H9 (cell line): ENCODE results near the gene KRT74. TPM values are rescaled to one million over a fixed set of nuclear protein-coding genes. Genes with fewer than 3 reads are reported as not detected.

ENCODE experiments used
- DNase-seq: peaks from one replicate; pipeline ENCODE4 v3.0.0-alpha.2; 2017
- H2AFZ ChIP-seq: one replicate; pipeline ENCODE4 v1.6.1; 2013; ENCODE audit warnings: mild to moderate bottlenecking, low read length, control low read depth, moderate library complexity
- H2AK5ac ChIP-seq: 2 replicates; pipeline ENCODE4 v1.6.1; 2013; ENCODE audit warnings: low read length, control low read depth, mixed read lengths; ENCODE audit not compliant: insufficient read length
- H2BK120ac ChIP-seq: one replicate; pipeline ENCODE4 v1.6.1; 2013; ENCODE audit warnings: low read depth, mild to moderate bottlenecking, low read length, control low read depth, inconsistent platforms; ENCODE audit not compliant: poor library complexity, severe bottlenecking
- H2BK12ac ChIP-seq: 2 replicates; pipeline ENCODE4 v1.6.1; 2013; ENCODE audit warnings: low read length, control low read depth, mixed read lengths, low read depth; ENCODE audit not compliant: insufficient read length
- H2BK15ac ChIP-seq: 2 replicates; pipeline ENCODE4 v1.6.1; 2013; ENCODE audit warnings: low read depth, low read length, control low read depth
- H2BK20ac ChIP-seq: one replicate; pipeline ENCODE4 v1.6.1; 2013; ENCODE audit warnings: low read depth, mild to moderate bottlenecking, low read length, control low read depth, inconsistent platforms; ENCODE audit not compliant: poor library complexity, severe bottlenecking
- H2BK5ac ChIP-seq: 2 replicates; pipeline ENCODE4 v1.6.1; 2013; ENCODE audit warnings: low read length, control low read depth, mixed read lengths; ENCODE audit not compliant: insufficient read length
- H3K14ac ChIP-seq: 2 replicates; pipeline ENCODE4 v1.6.1; 2013; ENCODE audit warnings: low read length, control low read depth; ENCODE audit not compliant: insufficient read depth
- H3K18ac ChIP-seq: 2 replicates; pipeline ENCODE4 v1.6.1; 2013; ENCODE audit warnings: low read depth, mild to moderate bottlenecking, mixed read lengths, low read length, control low read depth; ENCODE audit not compliant: insufficient read length
- H3K23ac ChIP-seq: 2 replicates; pipeline ENCODE4 v1.6.1; 2013; ENCODE audit warnings: low read length, control low read depth, mixed read lengths, low read depth; ENCODE audit not compliant: insufficient read length
- H3K23me2 ChIP-seq: 2 replicates; pipeline ENCODE4 v1.6.1; 2013; ENCODE audit warnings: low read depth, mild to moderate bottlenecking, mixed read lengths, low read length, control low read depth; ENCODE audit not compliant: insufficient read length, poor library complexity, severe bottlenecking
- H3K27ac ChIP-seq: 2 replicates; pipeline ENCODE4 v1.5.1; 2013; ENCODE audit warnings: low read length, control low read depth, mixed read lengths, low read depth; ENCODE audit not compliant: insufficient read length
- H3K27me3 ChIP-seq: 2 replicates; pipeline ENCODE4 v1.6.1; 2013; ENCODE audit warnings: low read length, control low read depth, inconsistent platforms; ENCODE audit not compliant: insufficient read depth
- H3K4ac ChIP-seq: 2 replicates; pipeline ENCODE4 v1.6.1; 2013; ENCODE audit warnings: low read depth, mild to moderate bottlenecking, control low read depth, inconsistent platforms, low read length, moderate library complexity
- H3K4me1 ChIP-seq: 2 replicates; pipeline ENCODE4 v1.6.1; 2013; ENCODE audit warnings: low read length, control low read depth, inconsistent platforms; ENCODE audit not compliant: insufficient read depth
- H3K4me2 ChIP-seq: 2 replicates; pipeline ENCODE4 v1.6.1; 2013; ENCODE audit warnings: low read length, control low read depth, mixed read lengths; ENCODE audit not compliant: insufficient read length, insufficient read depth
- H3K56ac ChIP-seq: 2 replicates; pipeline ENCODE4 v1.6.1; 2013; ENCODE audit warnings: low read depth, mild to moderate bottlenecking, mixed read lengths, low read length, control low read depth; ENCODE audit not compliant: insufficient read length
- H3K79me1 ChIP-seq: 2 replicates; pipeline ENCODE4 v1.6.1; 2013; ENCODE audit warnings: low read depth, mild to moderate bottlenecking, moderate library complexity, low read length, control low read depth, inconsistent platforms; ENCODE audit not compliant: insufficient read depth, poor library complexity, severe bottlenecking
- H3K79me2 ChIP-seq: 2 replicates; pipeline ENCODE4 v1.6.1; 2013; ENCODE audit warnings: low read length, control low read depth, inconsistent platforms; ENCODE audit not compliant: insufficient read depth
- H3K9ac ChIP-seq: 2 replicates; pipeline ENCODE4 v1.6.1; 2013; ENCODE audit warnings: low read length, control low read depth, mixed read lengths; ENCODE audit not compliant: insufficient read length; ENCODE audit errors: extremely low read depth
- H3K9me3 ChIP-seq: one replicate; pipeline ENCODE4 v1.6.1; 2013; ENCODE audit warnings: low read depth, low read length, inconsistent platforms; ENCODE audit not compliant: control insufficient read depth
- H3T11ph ChIP-seq: one replicate; pipeline ENCODE4 v1.6.1; 2013; ENCODE audit warnings: mild to moderate bottlenecking, low read length, control low read depth, inconsistent platforms
- H4K20me1 ChIP-seq: one replicate; pipeline ENCODE4 v1.6.1; 2013; ENCODE audit not compliant: control insufficient read depth, insufficient read length, insufficient read depth
- H4K5ac ChIP-seq: 2 replicates; pipeline ENCODE4 v1.6.1; 2013; ENCODE audit warnings: low read depth, mild to moderate bottlenecking, mixed read lengths, low read length, control low read depth; ENCODE audit not compliant: insufficient read length
- H4K8ac ChIP-seq: replicated peaks from 2 replicates; pipeline ENCODE4 v1.6.1; 2013; ENCODE audit warnings: low read length, control low read depth, mixed read lengths, low read depth; ENCODE audit not compliant: insufficient read length
- H4K91ac ChIP-seq: 2 replicates; pipeline ENCODE4 v1.6.1; 2013; ENCODE audit warnings: low read depth, mild to moderate bottlenecking, moderate library complexity, mixed read lengths, low read length, control low read depth; ENCODE audit not compliant: insufficient read length
- H3K27ac Mint-ChIP-seq, 3 experiments: 2 replicates in 2 of 3; 3 replicates in 1 of 3; pipeline ENCODE4 v1.8.0; 2020 to 2021; ENCODE audit warnings: mixed read lengths in 3 of 3, mild to moderate bottlenecking in 1 of 3, moderate library complexity in 1 of 3
- H3K27me3 Mint-ChIP-seq: 2 replicates; pipeline ENCODE4 v1.8.0; 2021; ENCODE audit warnings: low read depth, mild to moderate bottlenecking, moderate library complexity, mixed read lengths
- H3K36me3 Mint-ChIP-seq, 3 experiments: 2 replicates in 2 of 3; 3 replicates in 1 of 3; pipeline ENCODE4 v1.8.0; 2020 to 2021; ENCODE audit warnings: low read depth in 3 of 3, mixed read lengths in 3 of 3; ENCODE audit not compliant: insufficient read depth in 1 of 3
- H3K4me1 Mint-ChIP-seq, 2 experiments: 2 replicates each; pipeline ENCODE4 v1.8.0; 2020; ENCODE audit warnings: mixed read lengths in 2 of 2
- H3K4me3 Mint-ChIP-seq, 2 experiments: 2 replicates in 1 of 2; 3 replicates in 1 of 2; pipeline ENCODE4 v1.8.0; 2020 to 2021; ENCODE audit warnings: mild to moderate bottlenecking in 2 of 2, mixed read lengths in 2 of 2, moderate library complexity in 1 of 2
- H3K9me3 Mint-ChIP-seq, 2 experiments: 2 replicates in 1 of 2; 3 replicates in 1 of 2; pipeline ENCODE4 v1.8.0; 2020; ENCODE audit warnings: mild to moderate bottlenecking in 2 of 2, mixed read lengths in 2 of 2, moderate library complexity in 1 of 2
- WGBS: extraction: QIAGEN DNeasy Blood & Tissue Kit; methylation state at CpG from one replicate; pipeline ENCODE4 v1.1.7; 2013; ENCODE audit warnings: missing lambda C conversion rate, low lambda C conversion rate, mixed read lengths; ENCODE audit not compliant: insufficient read length; ENCODE audit errors: extremely low coverage; 5-methylcytosine and 5-hydroxymethylcytosine counted together
- total RNA-seq: library from RNA; stranded (reverse); gene quantifications from 2 replicates; pipeline ENCODE4 v1.2.1, GENCODE V29; 2021
- TF ChIP-seq, protein P1 (sequence below): fragments of 200-600 bp; sonication (generic); conservative IDR thresholded peaks from 3 replicates; pipeline ENCODE4 v1.8.0; 2021; ENCODE audit warnings: antibody characterized with exemption, mild to moderate bottlenecking

Gene KRT74
- total RNA-seq, 1 experiment from 2014 or later = not detected

DNA sequence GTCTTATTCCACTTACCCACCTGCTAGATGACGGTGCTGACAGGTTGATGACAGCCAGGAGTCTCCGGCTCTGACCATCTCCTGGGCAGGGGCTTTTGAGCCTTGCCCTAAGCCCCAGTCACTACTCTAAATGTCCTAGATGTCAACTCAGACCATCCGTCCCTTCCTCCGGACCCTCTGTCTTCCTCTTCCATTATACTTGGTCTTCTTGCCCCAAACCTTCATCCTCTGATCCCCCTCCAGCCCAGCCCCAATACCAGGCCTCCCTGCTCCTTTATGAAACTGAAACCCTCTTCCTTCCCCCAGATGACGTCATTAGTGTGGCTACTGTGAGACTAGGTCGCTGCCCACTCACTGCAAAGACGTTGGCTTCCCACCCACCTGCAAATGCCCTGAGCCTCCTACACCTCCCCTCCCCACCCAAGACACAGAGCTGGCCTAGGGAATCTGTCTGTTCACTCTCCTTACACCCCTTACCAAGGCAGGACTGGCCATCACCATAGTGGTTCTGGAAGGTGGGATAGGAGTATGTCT lies 30.8 kb downstream of the KRT74 start:
- TF ChIP-seq, protein P1, sequence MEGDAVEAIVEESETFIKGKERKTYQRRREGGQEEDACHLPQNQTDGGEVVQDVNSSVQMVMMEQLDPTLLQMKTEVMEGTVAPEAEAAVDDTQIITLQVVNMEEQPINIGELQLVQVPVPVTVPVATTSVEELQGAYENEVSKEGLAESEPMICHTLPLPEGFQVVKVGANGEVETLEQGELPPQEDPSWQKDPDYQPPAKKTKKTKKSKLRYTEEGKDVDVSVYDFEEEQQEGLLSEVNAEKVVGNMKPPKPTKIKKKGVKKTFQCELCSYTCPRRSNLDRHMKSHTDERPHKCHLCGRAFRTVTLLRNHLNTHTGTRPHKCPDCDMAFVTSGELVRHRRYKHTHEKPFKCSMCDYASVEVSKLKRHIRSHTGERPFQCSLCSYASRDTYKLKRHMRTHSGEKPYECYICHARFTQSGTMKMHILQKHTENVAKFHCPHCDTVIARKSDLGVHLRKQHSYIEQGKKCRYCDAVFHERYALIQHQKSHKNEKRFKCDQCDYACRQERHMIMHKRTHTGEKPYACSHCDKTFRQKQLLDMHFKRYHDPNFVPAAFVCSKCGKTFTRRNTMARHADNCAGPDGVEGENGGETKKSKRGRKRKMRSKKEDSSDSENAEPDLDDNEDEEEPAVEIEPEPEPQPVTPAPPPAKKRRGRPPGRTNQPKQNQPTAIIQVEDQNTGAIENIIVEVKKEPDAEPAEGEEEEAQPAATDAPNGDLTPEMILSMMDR = no peak
- no CpG with 5 or more reads among the region's 7 CpGs for WGBS

More for the DNA sequence above, 30.8 kb downstream of the KRT74 start:
- no peaks in the 10 kb centered on the region for H3K79me2 ChIP-seq
- H4K5ac ChIP-seq = no peak overlapping the region
- H4K20me1 ChIP-seq = no peaks in the 10 kb centered on the region
- H3K27me3 ChIP-seq = no peaks in the 10 kb centered on the region
- H2AFZ ChIP-seq = no peak overlapping the region
- H4K8ac ChIP-seq = no peak overlapping the region
- no peak overlapping the region for H3T11ph ChIP-seq
- H3K56ac ChIP-seq = no peak overlapping the region
- H3K4ac ChIP-seq = no peak overlapping the region
- no peak overlapping the region for H2BK120ac ChIP-seq
- no peaks in the 10 kb centered on the region for H3K4me1 ChIP-seq
- no peaks in the 10 kb centered on the region for H3K36me3 Mint-ChIP-seq
- no peak overlapping the region for H2BK12ac ChIP-seq
- H3K23ac ChIP-seq = no peak overlapping the region
- H3K14ac ChIP-seq = no peak overlapping the region; the same call in 1 of the 2 replicates
- H2BK5ac ChIP-seq = no peak overlapping the region
- H4K91ac ChIP-seq = no peak overlapping the region
- no peaks in the 10 kb centered on the region for H3K23me2 ChIP-seq
- H2AK5ac ChIP-seq = no peak overlapping the region
- no peak overlapping the region for H3K18ac ChIP-seq
- no peaks in the 10 kb centered on the region for H3K9me3 Mint-ChIP-seq
- H2BK15ac ChIP-seq = no peak overlapping the region
- H3K27ac ChIP-seq = no peak overlapping the region
- no peak overlapping the region for H3K9ac ChIP-seq
- peaks cover 3% of the 10 kb centered on the region in 2 experiments; a peak in 3 of 4 replicates for H3K4me1 Mint-ChIP-seq
- H2BK20ac ChIP-seq = no peak overlapping the region
- DNase-seq = no peak
- no peaks in the 10 kb centered on the region for H3K9me3 ChIP-seq
- no peaks in the 10 kb centered on the region for H3K79me1 ChIP-seq
- no peak overlapping the region; a peak in 1 of 5 replicates for H3K4me3 Mint-ChIP-seq
- peak overlapping the region in 1 of 3 experiments; percentile 90; a peak in 1 of 7 replicates for H3K27ac Mint-ChIP-seq
- H3K4me2 ChIP-seq = no peak overlapping the region
- peaks cover 8% of the 10 kb centered on the region for H3K27me3 Mint-ChIP-seq
